Kidney glomerular epithelial cell (primary cell): ENCODE results near the gene GPN2.

Source experiments
- DNase-seq: peaks from one replicate; lab custom pipeline; 2025; lab: John Stamatoyannopoulos, UW

GPN2 gene

DNA sequence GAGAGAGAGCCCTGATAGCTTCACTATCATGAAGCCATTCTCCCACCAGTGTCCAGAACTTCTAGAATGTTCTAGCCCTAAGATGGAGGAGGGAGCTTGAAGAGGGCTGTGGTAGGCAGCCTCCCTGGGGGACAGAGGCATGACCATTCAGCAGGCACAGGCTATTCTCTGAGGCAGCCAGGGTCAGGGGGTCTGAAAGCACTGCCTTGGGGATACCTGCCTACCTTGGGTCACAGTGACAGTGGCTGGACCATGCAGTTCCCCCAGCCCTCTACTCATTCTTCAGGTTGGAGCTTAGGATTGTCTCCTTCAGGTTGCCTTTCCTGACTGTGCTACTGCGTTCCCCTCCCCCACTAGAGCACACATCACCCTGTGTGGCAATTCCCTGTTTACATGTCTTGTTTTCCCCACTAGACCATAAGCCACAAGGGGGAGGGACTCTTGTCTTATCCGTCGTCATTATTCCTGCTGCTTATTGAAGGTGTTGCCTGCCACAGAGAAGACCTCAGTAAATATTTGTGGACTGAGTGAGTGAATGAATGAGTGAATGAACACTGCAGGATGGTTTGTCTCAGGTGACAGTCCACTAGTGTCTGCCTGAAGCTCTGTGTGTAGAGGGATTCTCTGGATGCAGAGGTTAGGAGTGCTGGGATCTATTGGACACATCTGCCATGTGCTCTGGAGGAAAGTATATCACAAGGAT, 58.4 kb downstream of the GPN2 start:
- no peak for DNase-seq

GRCh38 chr1:26831059-26831458, 59.0 kb downstream of the GPN2 start:
- DNase-seq: no peak

- DNase-seq: no peak
Observed at GRCh38 chr1:26829184-26829911, 60.7 kb downstream of the GPN2 start.

DNA sequence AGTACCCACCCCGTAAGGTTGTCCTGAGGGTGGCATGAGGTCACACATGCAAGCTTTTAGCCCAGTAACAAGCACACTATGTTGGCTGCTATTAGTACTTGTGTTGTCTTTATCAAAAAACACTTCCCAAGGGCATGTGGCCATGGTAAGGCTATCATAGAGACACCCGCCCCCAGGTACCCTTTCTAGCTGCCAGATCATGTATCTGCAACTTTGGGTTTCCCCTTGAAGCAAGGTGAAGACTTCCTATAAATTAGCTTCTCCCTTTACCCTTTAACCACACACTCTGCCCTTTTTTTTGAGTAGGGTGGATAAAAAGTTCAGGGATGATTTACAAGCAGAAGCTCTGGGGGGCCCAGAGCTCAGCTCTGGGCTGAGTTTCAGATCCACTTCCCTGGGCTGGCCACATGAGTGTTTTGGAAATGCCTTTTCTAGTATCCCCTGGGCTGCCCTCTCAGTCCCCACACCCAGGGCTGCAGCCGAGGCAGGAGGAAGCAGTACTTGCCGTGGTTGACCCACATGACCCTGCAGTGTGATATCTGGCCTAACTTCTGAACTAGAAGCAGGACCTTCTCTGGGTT, 61.6 kb downstream of the GPN2 start:
- DNase-seq: no peak

DNA sequence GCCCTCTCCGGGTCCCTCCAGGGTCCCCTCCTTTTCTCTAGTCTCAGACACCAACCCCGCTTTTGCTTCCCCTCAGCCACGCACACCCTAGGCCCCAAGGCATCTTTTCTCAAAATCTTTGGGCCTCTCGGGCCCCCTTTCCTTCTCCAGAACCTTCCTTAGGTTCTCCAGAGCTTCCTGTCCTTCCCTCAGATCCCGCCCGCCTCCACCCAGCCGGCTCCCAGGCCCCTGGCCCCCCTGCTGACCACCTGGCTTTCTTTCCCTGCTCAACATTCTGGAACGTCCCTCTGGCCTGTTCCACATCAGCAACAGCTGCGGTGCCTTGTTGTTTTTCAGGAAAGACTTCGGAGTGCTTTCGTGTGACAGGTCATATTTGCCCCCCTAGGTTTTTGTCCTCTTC, 62.4 kb downstream of the GPN2 start:
- no peak for DNase-seq

DNA sequence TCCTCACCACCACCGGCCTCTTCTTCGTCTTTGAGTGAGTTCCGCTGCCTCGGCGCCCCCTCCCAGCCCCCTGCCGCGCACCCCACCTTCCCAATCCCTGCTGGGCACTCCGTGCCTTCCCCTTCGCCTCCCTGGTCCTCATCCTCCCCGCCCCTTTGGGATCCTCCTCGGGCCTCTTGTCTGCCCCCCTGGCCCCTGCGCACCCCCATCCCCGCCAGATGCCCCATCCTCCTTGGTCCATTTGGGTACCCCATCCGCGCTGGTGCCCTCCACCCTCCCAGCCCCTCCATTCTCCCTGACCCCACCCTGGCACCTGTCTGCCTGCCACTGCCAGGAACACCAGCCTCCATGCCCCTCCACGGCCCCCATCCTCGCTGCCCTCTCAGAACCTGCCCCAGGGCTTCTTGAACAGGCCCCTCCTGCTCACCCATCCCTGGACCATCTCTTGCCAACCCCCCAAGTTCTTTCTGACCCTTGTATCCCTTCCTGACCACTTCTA, 62.9 kb downstream of the GPN2 start:
- no peak for DNase-seq

DNA sequence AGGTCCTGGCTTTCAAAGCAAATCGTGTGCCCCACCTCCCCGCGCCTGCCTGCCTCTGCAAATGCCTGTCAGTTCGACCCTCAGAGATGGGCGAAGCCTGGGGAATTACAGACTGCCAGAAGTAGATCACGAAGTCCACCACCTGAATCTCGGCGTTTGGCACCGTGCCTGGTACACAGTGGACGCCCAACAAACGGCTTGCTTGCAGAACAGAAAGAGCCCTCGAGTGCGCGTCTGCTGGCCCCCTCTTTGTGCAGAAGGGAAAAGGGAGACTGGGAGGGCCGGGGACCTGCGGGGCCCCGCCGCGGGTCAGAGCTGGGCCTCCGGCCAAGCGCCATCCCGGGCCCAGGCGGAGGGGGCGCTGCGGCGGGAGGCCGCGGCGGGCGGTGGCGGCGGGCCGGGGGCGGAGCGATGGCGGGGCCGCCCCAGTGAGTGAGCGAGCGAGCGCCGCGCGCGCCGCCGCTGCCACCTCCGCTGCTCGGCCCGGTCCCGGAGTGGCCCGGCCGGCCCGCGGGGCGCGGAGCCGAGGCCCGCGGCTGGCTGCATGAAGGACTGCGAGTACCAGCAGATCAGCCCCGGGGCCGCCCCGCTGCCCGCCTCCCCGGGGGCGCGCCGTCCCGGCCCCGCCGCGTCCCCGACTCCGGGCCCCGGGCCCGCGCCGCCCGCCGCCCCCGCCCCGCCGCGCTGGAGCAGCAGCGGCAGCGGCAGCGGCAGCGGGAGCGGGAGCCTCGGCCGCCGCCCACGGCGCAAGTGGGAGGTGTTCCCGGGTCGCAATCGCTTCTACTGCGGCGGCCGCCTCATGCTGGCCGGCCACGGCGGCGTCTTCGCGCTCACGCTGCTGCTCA, 63.6 kb downstream of the GPN2 start, which contains the start of gene ZDHHC18:
Gene ZDHHC18, plus strand, starts transcription at position 428 of the 845 bp plus-strand sequence. Its CDS starts 117 bp downstream, at position 545.
- DNase-seq: peak; percentile 34
